Neural progenitor cell (in vitro differentiated cells): Measurements from ENCODE around the gene DBNDD1.

Source experiments
- EZH2 ChIP-seq: fragments of 200-600 bp; sonication (generic); IDR thresholded peaks from 2 replicates; pipeline ENCODE4 v1.6.1; 2017; ENCODE audit warnings: antibody characterized with exemption, mild to moderate bottlenecking, moderate library complexity
- EZH2phosphoT487 ChIP-seq: fragments of 200-600 bp; sonication (generic); IDR thresholded peaks from 2 replicates; pipeline ENCODE4 v1.6.1; 2017; ENCODE audit warnings: antibody characterized with exemption
- TF ChIP-seq, protein P1 (sequence below): fragments of 200-600 bp; sonication (generic); IDR thresholded peaks from 2 replicates; pipeline ENCODE4 v1.5.1; 2017; ENCODE audit warnings: antibody characterized with exemption, mild to moderate bottlenecking

DNA sequence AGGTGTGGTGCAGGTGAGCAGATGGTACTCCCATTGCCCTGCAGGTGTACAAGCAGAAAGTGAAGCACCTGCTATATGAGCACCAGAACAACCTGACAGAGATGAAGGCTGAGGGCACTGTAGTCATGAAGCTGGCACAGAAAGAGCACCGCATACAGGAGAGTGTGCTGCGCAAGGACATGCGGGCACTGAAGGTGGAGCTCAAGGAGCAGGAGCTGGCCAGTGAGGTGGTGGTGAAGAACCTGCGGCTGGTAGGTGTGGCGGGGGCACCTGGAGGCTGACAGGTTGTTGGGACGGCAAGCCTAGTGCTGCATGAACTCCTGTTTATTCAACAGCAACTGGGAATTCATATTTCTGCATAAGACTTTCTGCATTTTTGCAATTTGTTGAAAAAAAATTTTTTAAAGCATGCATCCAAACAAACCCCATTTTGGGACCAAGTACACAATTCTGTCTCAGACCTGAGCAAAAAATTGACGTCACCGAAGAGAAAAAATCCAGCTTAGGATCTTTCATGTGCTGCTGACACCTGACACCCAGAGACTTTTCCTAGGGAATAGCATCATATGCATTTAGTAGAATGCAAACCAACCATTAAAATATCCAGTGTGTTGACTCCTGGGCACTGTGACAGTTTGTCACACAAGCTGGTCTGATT, 13.5 kb upstream of the DBNDD1 start:
- TF ChIP-seq, protein P1, sequence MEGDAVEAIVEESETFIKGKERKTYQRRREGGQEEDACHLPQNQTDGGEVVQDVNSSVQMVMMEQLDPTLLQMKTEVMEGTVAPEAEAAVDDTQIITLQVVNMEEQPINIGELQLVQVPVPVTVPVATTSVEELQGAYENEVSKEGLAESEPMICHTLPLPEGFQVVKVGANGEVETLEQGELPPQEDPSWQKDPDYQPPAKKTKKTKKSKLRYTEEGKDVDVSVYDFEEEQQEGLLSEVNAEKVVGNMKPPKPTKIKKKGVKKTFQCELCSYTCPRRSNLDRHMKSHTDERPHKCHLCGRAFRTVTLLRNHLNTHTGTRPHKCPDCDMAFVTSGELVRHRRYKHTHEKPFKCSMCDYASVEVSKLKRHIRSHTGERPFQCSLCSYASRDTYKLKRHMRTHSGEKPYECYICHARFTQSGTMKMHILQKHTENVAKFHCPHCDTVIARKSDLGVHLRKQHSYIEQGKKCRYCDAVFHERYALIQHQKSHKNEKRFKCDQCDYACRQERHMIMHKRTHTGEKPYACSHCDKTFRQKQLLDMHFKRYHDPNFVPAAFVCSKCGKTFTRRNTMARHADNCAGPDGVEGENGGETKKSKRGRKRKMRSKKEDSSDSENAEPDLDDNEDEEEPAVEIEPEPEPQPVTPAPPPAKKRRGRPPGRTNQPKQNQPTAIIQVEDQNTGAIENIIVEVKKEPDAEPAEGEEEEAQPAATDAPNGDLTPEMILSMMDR = no peak
- TF ChIP-seq EZH2phosphoT487 = no peak
- TF ChIP-seq EZH2 = no peak
